ENCODE data around the gene PXDN. TPM values are rescaled to one million over a fixed set of nuclear protein-coding genes. Genes with fewer than 3 reads are reported as not detected.

PXDN gene, protein sequence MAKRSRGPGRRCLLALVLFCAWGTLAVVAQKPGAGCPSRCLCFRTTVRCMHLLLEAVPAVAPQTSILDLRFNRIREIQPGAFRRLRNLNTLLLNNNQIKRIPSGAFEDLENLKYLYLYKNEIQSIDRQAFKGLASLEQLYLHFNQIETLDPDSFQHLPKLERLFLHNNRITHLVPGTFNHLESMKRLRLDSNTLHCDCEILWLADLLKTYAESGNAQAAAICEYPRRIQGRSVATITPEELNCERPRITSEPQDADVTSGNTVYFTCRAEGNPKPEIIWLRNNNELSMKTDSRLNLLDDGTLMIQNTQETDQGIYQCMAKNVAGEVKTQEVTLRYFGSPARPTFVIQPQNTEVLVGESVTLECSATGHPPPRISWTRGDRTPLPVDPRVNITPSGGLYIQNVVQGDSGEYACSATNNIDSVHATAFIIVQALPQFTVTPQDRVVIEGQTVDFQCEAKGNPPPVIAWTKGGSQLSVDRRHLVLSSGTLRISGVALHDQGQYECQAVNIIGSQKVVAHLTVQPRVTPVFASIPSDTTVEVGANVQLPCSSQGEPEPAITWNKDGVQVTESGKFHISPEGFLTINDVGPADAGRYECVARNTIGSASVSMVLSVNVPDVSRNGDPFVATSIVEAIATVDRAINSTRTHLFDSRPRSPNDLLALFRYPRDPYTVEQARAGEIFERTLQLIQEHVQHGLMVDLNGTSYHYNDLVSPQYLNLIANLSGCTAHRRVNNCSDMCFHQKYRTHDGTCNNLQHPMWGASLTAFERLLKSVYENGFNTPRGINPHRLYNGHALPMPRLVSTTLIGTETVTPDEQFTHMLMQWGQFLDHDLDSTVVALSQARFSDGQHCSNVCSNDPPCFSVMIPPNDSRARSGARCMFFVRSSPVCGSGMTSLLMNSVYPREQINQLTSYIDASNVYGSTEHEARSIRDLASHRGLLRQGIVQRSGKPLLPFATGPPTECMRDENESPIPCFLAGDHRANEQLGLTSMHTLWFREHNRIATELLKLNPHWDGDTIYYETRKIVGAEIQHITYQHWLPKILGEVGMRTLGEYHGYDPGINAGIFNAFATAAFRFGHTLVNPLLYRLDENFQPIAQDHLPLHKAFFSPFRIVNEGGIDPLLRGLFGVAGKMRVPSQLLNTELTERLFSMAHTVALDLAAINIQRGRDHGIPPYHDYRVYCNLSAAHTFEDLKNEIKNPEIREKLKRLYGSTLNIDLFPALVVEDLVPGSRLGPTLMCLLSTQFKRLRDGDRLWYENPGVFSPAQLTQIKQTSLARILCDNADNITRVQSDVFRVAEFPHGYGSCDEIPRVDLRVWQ (N-terminal part only)
- total RNA-seq = 254 and 356 TPM in 2 replicates

DNA sequence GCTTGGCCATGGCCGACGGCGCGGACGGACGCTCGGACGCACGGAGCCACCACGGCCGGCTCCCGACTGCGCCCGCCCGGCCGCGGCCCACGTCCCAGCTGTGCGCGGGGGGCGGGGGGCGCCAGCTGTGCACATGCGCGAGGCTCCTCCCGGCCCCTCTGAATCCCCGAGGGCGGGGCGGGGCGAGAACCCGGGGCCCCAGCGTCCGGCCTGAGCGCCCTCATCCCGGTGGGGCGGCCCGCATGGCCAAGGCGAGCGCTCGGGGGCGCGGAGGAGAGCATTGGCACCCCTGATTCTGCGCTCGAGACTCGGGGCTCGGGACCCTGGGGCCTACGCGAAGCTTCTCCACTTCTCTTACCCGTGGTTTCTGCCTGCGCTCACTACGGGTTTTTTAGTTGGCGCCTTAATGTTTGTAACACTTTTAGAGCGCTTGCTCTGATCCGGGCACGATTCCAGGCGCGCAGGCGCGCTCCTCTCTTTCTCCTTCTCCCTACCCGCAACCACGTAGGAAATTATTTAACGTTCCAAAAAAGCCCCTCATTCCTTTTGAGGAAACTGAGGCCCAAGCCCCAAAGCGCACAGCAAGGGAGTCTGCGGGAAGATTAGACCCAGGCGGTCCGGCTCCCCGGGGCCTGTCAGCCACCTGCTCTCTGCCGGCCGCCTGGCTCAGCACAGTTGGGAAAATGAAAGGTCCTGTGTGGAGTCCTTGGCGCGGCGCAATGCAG lies at the start of gene PXDN:
Gene PXDN (minus strand): TSS at position 70 of the 725 bp plus-strand sequence. CDS start 60 bp downstream, at position 10.

